ENCODE results near the gene SAMD13.
A peak's percentile ranks its signal among the peaks of the same experiment; 100 is the strongest.

- TF ChIP-seq CTCF (conservative IDR thresholded peaks at IDR 0.05; ENCODE audit: low read depth, low read length), result no peak
- TF ChIP-seq NFE2L2 (IDR thresholded peaks at IDR 0.05; ENCODE audit: low read depth, low read length), result no peak
- TF ChIP-seq RFX5 (IDR thresholded peaks at IDR 0.05; ENCODE audit: low read depth, low read length), result no peak
- no peak for TF ChIP-seq CHD1 (IDR thresholded peaks at IDR 0.05; ENCODE audit: low read depth, low read length)
- TF ChIP-seq POLR2A (IDR thresholded peaks at IDR 0.05; ENCODE audit: low read depth, low read length), result no peak
- TF ChIP-seq RAD21 (IDR thresholded peaks at IDR 0.05; ENCODE audit: low read length), result no peak
- TF ChIP-seq FOS (IDR thresholded peaks at IDR 0.05; ENCODE audit: low read depth, low read length), result 0 out of 2 replicates have a peak, but pooled peaks have one; percentile 15
- no peak for TF ChIP-seq RCOR1 (IDR thresholded peaks at IDR 0.05; ENCODE audit: insufficient replicate concordance, low read length)
- no peak for TF ChIP-seq USF2 (IDR thresholded peaks at IDR 0.05; ENCODE audit: low read depth, low read length)
- peak; percentile 84 for TF ChIP-seq MAFK (IDR thresholded peaks at IDR 0.05; ENCODE audit: low read depth, low read length)
Measured at GRCh38 chr1:84253036-84253435, 48.5 kb upstream of the SAMD13 start.
